ENCODE results near the gene MGAT4B. TPM values are rescaled to one million over a fixed set of nuclear protein-coding genes. Genes with fewer than 3 reads are reported as not detected.

Gene MGAT4B
- total RNA-seq, 1 experiment from 2014 or later, result 59.5 TPM

GRCh38 chr5:179841621-179842020 lies 35.0 kb upstream of the MGAT4B start:
- DNase-seq (ENCODE audit: low spot score), result no peak
- H3K27me3 ChIP-seq (replicated peaks; ENCODE audit: insufficient read depth, low read depth, low read length, poor library complexity), result no peaks in the 10 kb centered on the region
- H3K9me3 ChIP-seq (ENCODE audit: low read depth, low read length, poor library complexity, severe bottlenecking), result no peaks in the 10 kb centered on the region
- ChIA-PET CTCF (no interaction called here), POLR2A (ENCODE audit: low non-redundant PET) (interaction anchor here (0.6 kb wide), 1 partner anchor 61 kb away, joined by 3 read pairs; no protein-coding TSS in a partner anchor)
- no TSS peak for BruUV-seq (replicated peaks)
- H3K4me3 ChIP-seq (ENCODE audit: low read depth, low read length, poor library complexity, severe bottlenecking), result no peak overlapping the region
- H3K36me3 ChIP-seq (ENCODE audit: insufficient read depth, low read length, poor library complexity, severe bottlenecking), result peaks cover 15% of the 10 kb centered on the region
- no peak overlapping the region for H3K27ac ChIP-seq (ENCODE audit: low read depth, low read length, poor library complexity, severe bottlenecking)
- no peaks in the 10 kb centered on the region for H3K4me1 ChIP-seq (ENCODE audit: insufficient read depth, low read length, poor library complexity, severe bottlenecking)
- intact Hi-C loops (cut with micrococcal nuclease; ENCODE audit: unreplicated experiment), result no loop called here
- TF ChIP-seq CTCF (conservative IDR thresholded peaks at IDR 0.05; ENCODE audit: low read depth, low read length) (no peak), EZH2 (IDR thresholded peaks at IDR 0.05; ENCODE audit: borderline replicate concordance, low read depth, low read length, poor library complexity, severe bottlenecking) (no peak)

- BruUV-seq (replicated peaks), result no TSS peak
- intact Hi-C loops (cut with micrococcal nuclease; ENCODE audit: unreplicated experiment), result no loop called here
- ChIA-PET POLR2A (ENCODE audit: low non-redundant PET) (no interaction called here), CTCF (no interaction called here)
- Histone ChIP-seq H3K9me3 (ENCODE audit: low read depth, low read length, poor library complexity, severe bottlenecking) (no peaks in the 10 kb centered on the region), H3K27ac (ENCODE audit: low read depth, low read length, poor library complexity, severe bottlenecking) (no peak overlapping the region), H3K36me3 (ENCODE audit: insufficient read depth, low read length, poor library complexity, severe bottlenecking) (peaks cover 23% of the 10 kb centered on the region), H3K4me1 (ENCODE audit: insufficient read depth, low read length, poor library complexity, severe bottlenecking) (no peaks in the 10 kb centered on the region), H3K4me3 (ENCODE audit: low read depth, low read length, poor library complexity, severe bottlenecking) (no peak overlapping the region), H3K27me3 (replicated peaks; ENCODE audit: insufficient read depth, low read depth, low read length, poor library complexity) (no peaks in the 10 kb centered on the region)
- TF ChIP-seq CTCF (conservative IDR thresholded peaks at IDR 0.05; ENCODE audit: low read depth, low read length), result no peak
- no peak for TF ChIP-seq EZH2 (IDR thresholded peaks at IDR 0.05; ENCODE audit: borderline replicate concordance, low read depth, low read length, poor library complexity, severe bottlenecking)
- DNase-seq (ENCODE audit: low spot score), result no peak
Measured at GRCh38 chr5:179840766-179841165, 34.1 kb upstream of the MGAT4B start.

- no TSS peak for BruUV-seq (replicated peaks)
Measured at GRCh38 chr5:179840321-179840720, 33.7 kb upstream of the MGAT4B start.

More at GRCh38 chr5:179840321-179840720, 33.7 kb upstream of the MGAT4B start:
- Histone ChIP-seq H3K36me3 (ENCODE audit: insufficient read depth, low read length, poor library complexity, severe bottlenecking) (peaks cover 23% of the 10 kb centered on the region), H3K4me3 (ENCODE audit: low read depth, low read length, poor library complexity, severe bottlenecking) (no peak overlapping the region), H3K27me3 (replicated peaks; ENCODE audit: insufficient read depth, low read depth, low read length, poor library complexity) (no peaks in the 10 kb centered on the region), H3K4me1 (ENCODE audit: insufficient read depth, low read length, poor library complexity, severe bottlenecking) (no peaks in the 10 kb centered on the region), H3K9me3 (ENCODE audit: low read depth, low read length, poor library complexity, severe bottlenecking) (no peaks in the 10 kb centered on the region), H3K27ac (ENCODE audit: low read depth, low read length, poor library complexity, severe bottlenecking) (no peak overlapping the region)
- ChIA-PET POLR2A (ENCODE audit: low non-redundant PET) (no interaction called here), CTCF (no interaction called here)
- DNase-seq (ENCODE audit: low spot score), result no peak
- TF ChIP-seq EZH2 (IDR thresholded peaks at IDR 0.05; ENCODE audit: borderline replicate concordance, low read depth, low read length, poor library complexity, severe bottlenecking), result no peak
- TF ChIP-seq CTCF (conservative IDR thresholded peaks at IDR 0.05; ENCODE audit: low read depth, low read length), result no peak
- intact Hi-C loops (cut with micrococcal nuclease; ENCODE audit: unreplicated experiment), result no loop called here
